SK-N-SH (cell line): ENCODE results near the gene AACS.

Source experiments
- CTCF ChIP-seq: fragments of 200-600 bp; sonication (generic); IDR thresholded peaks from 2 replicates; pipeline ENCODE4 v1.6.1; 2017; ENCODE audit warnings: antibody characterized with exemption, mild to moderate bottlenecking, moderate library complexity
- EP300 ChIP-seq, 2 experiments: IDR thresholded peaks; 2 replicates each; pipeline versions ENCODE4 v1.4.0 to v1.6.1; 2012; ENCODE audit warnings: borderline replicate concordance in 1 of 2, low read depth in 1 of 2, low read length in 1 of 2
- FOXJ3 ChIP-seq: sonication (generic); formaldehyde crosslinking; IDR thresholded peaks from 2 replicates; pipeline ENCODE4 v1.5.1; 2020; ENCODE audit warnings: mild to moderate bottlenecking, missing genetic modification reagents
- GABPA ChIP-seq: IDR thresholded peaks from 2 replicates; pipeline ENCODE4 v1.4.0; 2012; ENCODE audit warnings: low read depth, mild to moderate bottlenecking
- MAX ChIP-seq: IDR thresholded peaks from 2 replicates; pipeline ENCODE4 v1.4.0; 2012; ENCODE audit warnings: low read depth
- MXI1 ChIP-seq: IDR thresholded peaks from 2 replicates; pipeline ENCODE4 v1.6.1; 2012; ENCODE audit warnings: mild to moderate bottlenecking, low read depth, low read length, improper control_type of control experiment
- PBX3 ChIP-seq: IDR thresholded peaks from 2 replicates; pipeline ENCODE4; 2012
- POLR2AphosphoS5 ChIP-seq: IDR thresholded peaks from 2 replicates; pipeline ENCODE4 v1.6.1; 2012; ENCODE audit warnings: low read depth, low read length
- RCOR1 ChIP-seq: fragments of 150-350 bp; IDR thresholded peaks from 2 replicates; pipeline ENCODE4 v1.6.1; 2017; ENCODE audit warnings: antibody characterized with exemption, low read length
- REST ChIP-seq: IDR thresholded peaks from 2 replicates; pipeline ENCODE4 v1.6.1; 2012; ENCODE audit warnings: mild to moderate bottlenecking, low read depth, low read length, moderate library complexity
- SMC3 ChIP-seq: IDR thresholded peaks from 2 replicates; pipeline ENCODE4 v1.6.1; 2012; ENCODE audit warnings: low read depth, low read length, improper control_type of control experiment
- TCF12 ChIP-seq: IDR thresholded peaks from 2 replicates; pipeline ENCODE4 v1.4.0; 2012

- TF ChIP-seq TCF12 (no peak), POLR2AphosphoS5 (no peak), CTCF (no peak), MXI1 (no peak), EP300 (IDR thresholded peaks at IDR 0.05; ENCODE audit: borderline replicate concordance in 1 of 2, low read depth in 1 of 2, low read length in 1 of 2) (no peak), SMC3 (no peak), RCOR1 (no peak), GABPA (no peak), PBX3 (no peak), REST (no peak), FOXJ3 (no peak), MAX (no peak)
Measured at GRCh38 chr12:125015680-125016310, 49.4 kb upstream of the AACS start.
